IMR-90 (cell line): ENCODE results near the gene BCO2. TPM values are rescaled to one million over a fixed set of nuclear protein-coding genes. Genes with fewer than 3 reads are reported as not detected.

Experiments
- ATAC-seq: fragments of 200-7000 bp; cut with Tn5 transposase; 2 replicates; pipeline ENCODE4 v1.9.1; 2020; ENCODE audit warnings: low read depth, mild to moderate bottlenecking, moderate library complexity
- BruUV-seq: library from RNA; stranded (reverse); fragments of 400-500 nt; replicated peaks from 2 replicates; lab custom pipeline; 2021; lab: Mats Ljungman, UMichigan
- CTCF ChIA-PET: fragments of 300-600 bp; formaldehyde crosslinking; extraction: SDS; loops from one replicate; lab custom pipeline; 2021; ENCODE audit warnings: antibody characterized with exemption; lab: Yijun Ruan, JAX
- POLR2A ChIA-PET: fragments of 300-600 bp; sonication (Branson Sonifier 250); formaldehyde crosslinking; loops from one replicate; lab custom pipeline; 2022; ENCODE audit warnings: antibody characterized with exemption; ENCODE audit not compliant: unreplicated experiment; lab: Charles Lee
- DNase-seq: peaks from one replicate; pipeline ENCODE4 v3.0.0; 2013
- H2AFZ ChIP-seq: replicated peaks from 2 replicates; pipeline ENCODE3; 2013; ENCODE audit warnings: low read length, mild to moderate bottlenecking; ENCODE audit not compliant: poor library complexity
- H2AK5ac ChIP-seq: 2 replicates; pipeline ENCODE4 v1.6.1; 2013; ENCODE audit warnings: low read depth, low read length, inconsistent platforms
- H2AK9ac ChIP-seq: replicated peaks from 2 replicates; pipeline ENCODE3; 2013; ENCODE audit warnings: mild to moderate bottlenecking, low read depth, low read length, moderate library complexity; ENCODE audit not compliant: poor library complexity
- H2BK120ac ChIP-seq: 2 replicates; pipeline ENCODE4 v1.6.1; 2013; ENCODE audit warnings: low read depth, low read length, inconsistent platforms
- H2BK15ac ChIP-seq: 3 replicates; pipeline ENCODE4 v1.6.1; 2013; ENCODE audit warnings: low read depth, low read length, inconsistent platforms
- H2BK20ac ChIP-seq: 2 replicates; pipeline ENCODE4 v1.6.1; 2013; ENCODE audit warnings: low read depth, mild to moderate bottlenecking, inconsistent platforms, low read length, moderate library complexity
- H2BK5ac ChIP-seq: 2 replicates; pipeline ENCODE4 v1.6.1; 2013; ENCODE audit warnings: mild to moderate bottlenecking, low read depth, low read length, inconsistent platforms; ENCODE audit not compliant: poor library complexity, severe bottlenecking
- H3K14ac ChIP-seq: replicated peaks from 2 replicates; pipeline ENCODE4 v1.6.1; 2013; ENCODE audit warnings: low read depth, low read length, inconsistent platforms
- H3K18ac ChIP-seq: 2 replicates; pipeline ENCODE4 v1.6.1; 2013; ENCODE audit warnings: low read depth, low read length, control low read depth
- H3K23ac ChIP-seq: 2 replicates; pipeline ENCODE4 v1.6.1; 2013; ENCODE audit warnings: low read depth, low read length, inconsistent platforms
- H3K27ac ChIP-seq: 2 replicates; pipeline ENCODE4 v1.5.1; 2013; ENCODE audit warnings: mild to moderate bottlenecking, control low read depth, low read length; ENCODE audit not compliant: insufficient read depth
- H3K27me3 ChIP-seq: 2 replicates; pipeline ENCODE4 v1.6.1; 2013; ENCODE audit warnings: low read length; ENCODE audit not compliant: control insufficient read depth, insufficient read depth
- H3K36me3 ChIP-seq: 2 replicates; pipeline ENCODE4 v1.6.1; 2013; ENCODE audit warnings: low read length, mixed read lengths; ENCODE audit not compliant: control insufficient read depth, insufficient read depth
- H3K4ac ChIP-seq: 2 replicates; pipeline ENCODE4 v1.6.1; 2013; ENCODE audit warnings: low read depth, low read length, inconsistent platforms
- H3K4me1 ChIP-seq: 2 replicates; pipeline ENCODE4 v1.6.1; 2013; ENCODE audit warnings: low read length, mixed read lengths; ENCODE audit not compliant: control insufficient read depth, insufficient read depth
- H3K4me2 ChIP-seq: 2 replicates; pipeline ENCODE4 v1.6.1; 2013; ENCODE audit warnings: low read depth, mild to moderate bottlenecking, control low read depth, low read length, moderate library complexity
- H3K4me3 ChIP-seq: 2 replicates; pipeline ENCODE4 v1.5.1; 2013; ENCODE audit warnings: low read depth, mild to moderate bottlenecking, control low read depth, low read length, moderate library complexity; ENCODE audit not compliant: insufficient read depth
- H3K56ac ChIP-seq: 2 replicates; pipeline ENCODE4 v1.6.1; 2013; ENCODE audit warnings: low read length, inconsistent platforms; ENCODE audit not compliant: insufficient read depth; ENCODE audit errors: extremely low read depth
- H3K79me1 ChIP-seq, 2 experiments: 2 replicates each; pipeline ENCODE4 v1.6.1; 2013; ENCODE audit warnings: low read length in 2 of 2, inconsistent platforms in 1 of 2, low read depth in 1 of 2
- H3K9ac ChIP-seq: 2 replicates; pipeline ENCODE4 v1.6.1; 2013; ENCODE audit warnings: low read depth, low read length, control low read depth
- H3K9me1 ChIP-seq: 2 replicates; pipeline ENCODE4 v1.6.1; 2013; ENCODE audit warnings: low read length, inconsistent platforms; ENCODE audit not compliant: insufficient read depth
- H3K9me3 ChIP-seq: 2 replicates; pipeline ENCODE4 v1.6.1; 2013; ENCODE audit warnings: low read length; ENCODE audit not compliant: control insufficient read depth, insufficient read depth
- H4K20me1 ChIP-seq: 2 replicates; pipeline ENCODE4 v1.6.1; 2013; ENCODE audit warnings: low read length, inconsistent platforms; ENCODE audit not compliant: insufficient read depth
- H4K5ac ChIP-seq: 2 replicates; pipeline ENCODE4 v1.6.1; 2013; ENCODE audit warnings: mild to moderate bottlenecking, low read depth, low read length, control low read depth
- H4K8ac ChIP-seq, 2 experiments: 2 replicates each; pipeline ENCODE4 v1.6.1; 2013; ENCODE audit warnings: low read depth in 2 of 2, low read length in 2 of 2, control low read depth in 1 of 2, inconsistent platforms in 1 of 2
- H4K91ac ChIP-seq: 2 replicates; pipeline ENCODE4 v1.6.1; 2013; ENCODE audit warnings: low read depth, low read length, inconsistent platforms; ENCODE audit not compliant: insufficient read depth
- CEBPB ChIP-seq: IDR thresholded peaks from 2 replicates; pipeline ENCODE4 v1.6.1; 2012; ENCODE audit warnings: low read depth, low read length, improper control_type of control experiment
- CTCF ChIP-seq: conservative IDR thresholded peaks from 2 replicates; pipeline ENCODE4 v1.5.1; 2012; ENCODE audit warnings: mild to moderate bottlenecking, low read depth, low read length, improper control_type of control experiment
- WGBS, 2 experiments: methylation state at CpG; one replicate each; pipeline versions ENCODE4 v1.1.5 to v1.1.7; 2013; ENCODE audit warnings: missing lambda C conversion rate in 2 of 2; ENCODE audit not compliant: insufficient read length in 1 of 2; ENCODE audit errors: extremely low coverage in 2 of 2; 5-methylcytosine and 5-hydroxymethylcytosine counted together
- dilution Hi-C: fragments of 300-500 bp; cut with HindIII; formaldehyde crosslinking; loops from one replicate; pipeline ENCODE4 v1.14.3; 2018; ENCODE audit warnings: low sequenced_read_pairs; ENCODE audit not compliant: unreplicated experiment
- in situ Hi-C: fragments of 300-500 bp; cut with MboI; formaldehyde crosslinking; loops from 3 replicates; pipeline ENCODE4 v1.14.3; 2019; ENCODE audit warnings: low sequenced_read_pairs, inconsistent platforms, mixed read lengths
- intact Hi-C: fragments of 100-400 bp; cut with micrococcal nuclease; formaldehyde crosslinking; loops from 2 replicates; pipeline ENCODE4 v1.10.0; 2022
- polyA plus RNA-seq, 3 experiments: library from polyadenylated mRNA; depleted of rRNA; stranded (reverse); fragments of >200 nt; gene quantifications; 2 replicates each; pipeline ENCODE4 v1.2.3, GENCODE V29; 2012; ENCODE audit warnings: low replicate concordance in 1 of 3
- total RNA-seq: library from RNA; depleted of rRNA; stranded (reverse); fragments of >200 nt; gene quantifications from 2 replicates; pipeline ENCODE4 v1.2.3, GENCODE V29; 2012

The BCO2 gene
- total and polyA plus RNA-seq, 2 of the 4 experiments (the other 2 are of a cell fraction) = 0.18 to 0.68 TPM

- Histone ChIP-seq H3K23ac (peak overlapping the region; percentile 9; the same call in 1 of the 2 replicates), H3K9ac (no peak overlapping the region), H3K56ac (no peak overlapping the region), H2AK9ac (no peak overlapping the region), H3K9me1 (peaks cover 6% of the 10 kb centered on the region), H3K14ac (peak overlapping the region; percentile 16; the same call in 1 of the 2 replicates), H4K91ac (peak overlapping the region; percentile 25; the same call in 1 of the 2 replicates), H3K27ac (no peak overlapping the region), H2AFZ (peak overlapping the region; percentile 51), H2BK20ac (peak overlapping the region; percentile 44; the same call in 1 of the 2 replicates), H3K27me3 (no peaks in the 10 kb centered on the region), H2AK5ac (peak overlapping the region; percentile 81), H3K79me1 (no peaks in the 10 kb centered on the region), H3K4me2 (no peak overlapping the region), H3K18ac (no peak overlapping the region), H2BK120ac (peak overlapping the region; percentile 49; the same call in 1 of the 2 replicates), H3K4ac (peak overlapping the region; percentile 52), H3K36me3 (no peaks in the 10 kb centered on the region), H3K9me3 (no peaks in the 10 kb centered on the region), H3K4me3 (no peak overlapping the region), H4K20me1 (no peaks in the 10 kb centered on the region), H2BK15ac (peak overlapping the region; percentile 40; the same call in 1 of the 3 replicates), H4K5ac (no peak overlapping the region), H4K8ac (0 out of 4 replicates have a peak overlapping the region, but pooled peaks of 1 of the 2 experiments have one; percentile 19), H2BK5ac (no peak overlapping the region), H3K4me1 (peaks cover 7% of the 10 kb centered on the region)
- ATAC-seq (peak; percentile 90), DNase-seq (peak; percentile 85)
- POLR2A ChIA-PET = no interaction called here
- TF ChIP-seq CTCF (no peak), CEBPB (peak; percentile 46; the same call in 1 of the 2 replicates)
- no CpG with 5 or more reads among the region's 3 CpGs for WGBS, 2 experiments
- in situ Hi-C loops (no loop called here), intact Hi-C loops (no loop called here), dilution Hi-C loops (no loop called here)
- no TSS peak for BruUV-seq
- CTCF ChIA-PET = interaction anchor here (1.8 kb wide), 1 partner anchor 15 kb away, joined by 5 read pairs; no protein-coding TSS in a partner anchor
Measured at GRCh38 chr11:112128483-112129121, 46.7 kb upstream of the BCO2 start.
